GM18868 (cell line): Measurements from ENCODE around the gene ARMC3.
"Not testable (repeated sequence)": the region's sequence is repeated elsewhere in the genome, so short reads cannot be mapped to it uniquely, and the experiment has no call there.

ENCODE experiments used
- ATAC-seq: cut with Tn5 transposase; IDR thresholded peaks from one replicate; pipeline ENCODE4 v1.9.1; 2021; ENCODE audit warnings: mild to moderate bottlenecking, moderate library complexity; ENCODE audit not compliant: unreplicated experiment

ARMC3 gene

DNA sequence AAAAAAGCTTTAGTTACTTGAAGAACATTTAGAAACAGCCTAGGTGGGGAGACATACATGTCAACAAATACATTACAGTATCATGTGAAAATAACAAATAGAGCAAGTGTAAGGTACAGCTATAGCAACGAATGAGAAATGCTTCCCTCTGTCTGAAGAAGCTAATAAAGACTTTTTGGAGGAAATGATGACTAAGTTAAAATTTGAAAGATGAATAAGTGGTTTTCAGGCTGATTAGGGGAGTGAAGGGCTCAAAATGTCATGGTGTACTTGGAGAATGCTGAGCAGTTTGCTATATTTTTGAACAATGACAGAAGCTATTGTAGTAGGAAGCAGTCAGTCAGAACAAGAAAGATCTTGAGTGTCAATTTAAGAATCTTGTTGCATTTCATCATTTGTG lies 2.8 kb upstream of the ARMC3 start:
- no peak for ATAC-seq

DNA sequence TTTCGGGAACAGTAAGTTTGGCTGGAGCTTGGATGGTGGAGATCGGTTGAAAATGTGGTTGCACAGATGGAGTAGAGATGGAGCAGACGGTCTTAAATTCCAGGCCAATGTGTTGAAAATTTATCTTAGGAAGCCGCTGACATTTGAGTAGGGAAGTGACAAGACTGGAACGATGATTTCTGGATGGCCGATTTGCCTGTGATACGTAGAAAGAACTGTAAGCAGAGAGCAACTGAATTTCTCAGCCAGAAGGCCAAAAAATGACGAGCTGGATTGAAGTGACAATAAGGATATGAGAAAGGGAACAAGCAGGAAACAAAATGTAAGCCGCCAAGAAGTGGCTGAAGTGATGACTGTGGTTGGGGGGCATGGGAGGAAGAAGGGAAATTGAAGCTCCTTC lies 687 bp upstream of the ARMC3 start:
- no peak for ATAC-seq

DNA sequence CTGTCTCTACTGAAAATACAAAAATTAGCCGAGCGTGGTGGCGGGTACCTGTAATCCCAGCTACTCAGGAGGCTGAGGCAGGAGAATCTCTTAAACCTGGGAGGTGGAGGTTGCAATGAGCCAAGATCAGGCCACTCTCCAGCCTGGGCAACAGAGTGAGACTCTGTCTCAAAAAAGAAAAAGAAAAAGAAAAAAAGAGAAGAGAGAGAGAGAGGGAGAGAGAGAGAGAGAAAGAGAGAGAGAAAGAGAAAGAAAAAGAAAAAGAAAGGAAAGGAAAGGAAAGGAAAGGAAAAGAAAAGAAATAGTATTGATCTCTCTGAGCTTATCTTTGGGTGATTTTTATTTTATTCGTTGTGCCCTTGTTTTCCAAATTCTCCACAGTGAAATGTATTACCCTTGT lies 1.2 kb downstream of the ARMC3 start:
- not testable (repeated sequence) for ATAC-seq

DNA sequence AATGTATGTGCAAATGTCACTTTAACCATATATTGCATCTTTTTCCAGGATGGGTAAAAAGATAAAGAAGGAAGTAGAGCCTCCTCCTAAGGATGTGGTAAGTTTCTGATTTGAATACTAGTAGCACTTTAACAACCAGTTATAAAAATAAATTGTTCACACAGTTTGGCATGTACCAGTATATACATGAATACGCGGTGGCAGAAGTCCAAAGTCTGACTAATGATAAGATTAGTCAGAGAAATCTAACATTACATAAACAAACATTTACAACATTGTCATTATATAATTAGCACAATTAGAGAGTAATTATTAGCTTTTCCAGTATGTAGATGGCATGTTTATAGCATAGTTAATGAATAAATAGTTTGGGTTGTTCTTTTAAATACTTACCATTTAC lies 4.1 kb downstream of the ARMC3 start:
- no peak for ATAC-seq

DNA sequence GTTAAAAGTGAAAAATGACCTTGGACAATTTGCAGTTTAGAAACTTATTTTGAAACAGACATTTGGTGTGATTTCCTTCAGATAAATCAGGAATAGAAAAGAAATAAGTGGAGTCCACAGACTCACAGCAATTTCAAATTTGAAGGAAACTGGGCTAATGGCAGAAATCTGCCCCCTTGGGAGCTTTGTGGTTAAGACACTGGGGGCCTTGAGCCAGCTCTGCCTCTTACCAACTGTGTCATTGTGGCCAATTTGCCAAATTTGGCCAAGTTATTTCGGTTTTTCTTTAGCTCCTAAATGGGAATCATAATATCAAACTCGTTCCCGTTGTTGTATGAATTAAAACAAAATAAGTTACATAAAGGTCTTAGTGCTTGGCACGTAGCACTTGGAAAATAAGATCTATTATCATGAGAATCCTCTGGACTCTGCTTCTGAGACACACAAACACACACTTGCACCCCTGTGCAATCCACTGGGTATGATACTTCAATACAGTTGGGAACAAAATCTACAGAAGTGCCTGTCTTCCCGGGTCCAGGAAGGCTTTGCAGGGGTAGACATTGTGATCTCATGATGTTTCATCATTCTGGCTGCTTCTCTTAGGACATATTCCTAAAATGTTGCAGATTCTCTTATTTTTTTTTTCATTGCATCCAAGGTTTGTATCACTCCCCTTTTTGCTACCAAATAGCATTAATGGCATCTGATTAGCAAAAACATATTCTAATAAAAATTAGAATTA lies 4.9 kb downstream of the ARMC3 start:
- ATAC-seq, result no peak

DNA sequence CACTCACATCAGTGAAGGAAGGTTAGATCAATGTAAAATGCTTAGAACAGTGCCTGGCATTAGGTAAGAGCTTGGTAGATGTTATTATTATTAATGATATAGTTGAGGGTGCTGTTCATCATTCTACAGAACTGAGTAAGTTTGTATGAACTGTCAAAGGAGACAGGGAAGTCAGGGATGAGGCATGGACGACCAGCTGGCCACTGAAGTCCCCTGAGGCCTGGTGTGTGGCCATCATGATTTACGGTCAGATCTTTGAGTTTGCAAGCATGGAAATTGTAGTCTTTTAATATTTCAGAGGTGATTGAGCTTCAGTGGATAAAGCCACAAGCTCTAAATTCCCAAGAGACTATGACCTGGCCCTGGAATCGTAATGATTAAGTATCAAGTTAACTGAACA lies 6.9 kb downstream of the ARMC3 start:
- no peak for ATAC-seq

DNA sequence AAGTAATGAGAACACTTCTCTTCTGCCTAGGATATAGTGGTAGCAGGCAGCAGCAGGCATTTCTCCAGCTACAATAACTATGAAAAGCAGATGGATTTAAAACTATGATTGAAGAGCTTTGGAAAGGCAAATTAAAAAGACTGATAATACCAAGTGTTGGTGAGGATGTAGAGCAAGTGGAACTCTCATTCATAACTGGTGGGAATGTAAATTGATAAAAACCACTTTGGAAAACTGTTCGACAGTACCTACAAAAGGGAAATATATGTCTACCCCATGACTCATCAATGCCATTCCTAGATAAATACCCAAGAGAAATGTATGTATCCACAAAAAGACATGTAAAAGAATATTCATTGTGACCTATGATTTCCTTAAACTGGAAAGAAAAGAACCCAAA lies 14.6 kb downstream of the ARMC3 start:
- ATAC-seq, result no peak

DNA sequence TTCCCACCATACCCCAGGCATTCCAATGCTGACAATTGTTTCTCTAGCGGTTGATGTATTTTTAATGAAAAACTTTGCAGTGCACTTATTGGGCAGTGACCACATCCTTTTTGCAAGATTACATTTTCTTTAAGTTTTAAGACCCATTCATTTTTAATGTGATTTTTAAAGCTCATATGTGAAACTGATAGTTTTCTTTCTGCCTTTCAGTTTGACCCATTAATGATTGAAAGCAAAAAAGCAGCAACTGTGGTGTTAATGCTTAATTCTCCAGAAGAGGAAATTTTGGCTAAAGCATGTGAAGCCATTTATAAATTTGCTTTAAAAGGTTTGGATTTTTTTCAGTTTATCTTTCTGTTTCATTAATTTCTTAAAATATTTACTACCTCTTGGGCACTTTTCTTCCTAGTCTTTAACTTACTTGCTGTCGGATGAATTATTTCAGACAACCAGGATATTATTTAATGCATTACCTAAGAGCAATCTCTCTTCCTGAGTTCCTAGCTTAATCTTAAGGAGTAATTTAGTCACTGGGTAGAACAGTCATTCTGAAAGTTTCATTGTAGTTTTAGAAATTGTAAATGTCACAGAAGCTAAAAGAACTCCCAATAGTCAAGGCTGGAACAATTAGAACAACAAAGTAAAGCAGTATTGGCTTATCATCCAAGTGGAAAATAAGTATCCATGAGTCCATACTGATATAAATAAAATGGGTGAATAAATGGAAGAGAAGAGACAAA lies 18.3 kb downstream of the ARMC3 start:
- ATAC-seq, result no peak

DNA sequence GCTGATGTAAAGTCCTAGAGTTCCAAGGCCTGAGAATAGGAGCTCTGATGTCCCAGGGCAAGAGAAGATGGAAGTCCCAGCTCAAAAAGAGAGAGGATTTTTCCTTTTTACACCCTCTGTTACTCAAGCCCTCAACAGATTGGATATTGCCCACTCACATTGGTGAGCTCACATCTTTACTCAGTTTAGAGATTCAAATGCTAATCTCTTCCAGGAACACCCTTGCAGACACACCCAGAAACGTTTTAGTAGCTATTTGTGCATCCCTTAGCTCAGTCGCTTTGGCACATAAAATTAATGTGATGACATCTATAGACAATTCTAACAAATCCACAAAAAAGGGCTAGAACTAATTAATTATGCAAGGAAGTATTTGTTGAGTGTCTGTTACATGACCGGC lies 27.1 kb downstream of the ARMC3 start:
- ATAC-seq, result no peak

DNA sequence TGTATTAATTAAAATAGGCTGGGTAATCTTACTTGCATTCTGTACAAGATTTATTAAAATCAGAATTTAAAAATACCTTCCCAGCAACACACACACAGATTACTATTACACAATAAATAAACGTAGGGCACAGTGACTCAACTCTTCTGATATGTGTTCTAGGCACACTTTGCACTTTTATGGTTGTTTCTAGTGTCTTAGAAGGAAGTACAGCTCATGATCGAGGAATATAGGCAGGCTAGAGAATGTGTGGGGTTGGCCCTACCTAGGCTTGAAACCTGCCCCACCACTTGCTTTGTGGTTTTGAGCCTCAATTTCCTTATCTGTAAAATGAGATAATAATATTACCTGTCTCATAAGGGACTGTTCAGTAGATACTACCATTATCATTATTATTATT lies 30.5 kb downstream of the ARMC3 start:
- ATAC-seq, result no peak

DNA sequence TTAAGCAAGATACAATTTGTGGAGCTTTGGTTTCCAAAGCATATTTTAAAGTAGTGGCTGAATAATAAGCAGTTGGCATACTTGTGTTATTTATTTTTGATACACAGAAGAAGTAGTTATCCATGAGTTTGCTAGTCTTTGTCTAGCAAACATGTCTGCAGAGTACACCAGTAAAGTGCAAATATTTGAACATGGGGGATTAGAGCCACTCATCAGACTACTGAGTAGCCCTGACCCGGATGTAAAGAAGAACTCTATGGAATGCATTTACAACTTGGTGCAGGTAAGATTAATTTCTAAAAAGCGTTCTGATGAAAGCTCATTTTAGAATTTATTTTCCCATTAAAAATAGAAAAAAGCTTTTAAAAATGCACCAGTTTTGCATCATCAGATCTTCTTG lies 31.4 kb downstream of the ARMC3 start:
- no peak for ATAC-seq

DNA sequence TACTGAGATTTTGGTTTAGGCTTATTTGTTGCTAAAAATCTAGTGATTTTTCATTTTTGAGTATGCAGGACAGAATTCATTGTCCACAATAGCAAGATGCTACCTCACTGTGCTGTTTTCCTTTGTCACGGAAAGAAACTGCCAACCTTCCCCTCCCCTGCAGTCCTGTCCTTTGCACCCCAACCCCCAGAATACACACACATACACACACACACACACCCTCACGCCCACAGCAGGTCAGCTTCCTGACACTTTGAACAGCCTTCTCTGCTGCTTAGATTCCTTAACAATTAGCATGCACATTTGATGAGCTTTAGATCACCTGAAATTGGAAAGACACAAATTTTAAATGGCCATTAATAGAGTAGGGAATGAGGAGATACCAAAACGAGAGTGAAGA lies 32.1 kb downstream of the ARMC3 start:
- ATAC-seq, result no peak

DNA sequence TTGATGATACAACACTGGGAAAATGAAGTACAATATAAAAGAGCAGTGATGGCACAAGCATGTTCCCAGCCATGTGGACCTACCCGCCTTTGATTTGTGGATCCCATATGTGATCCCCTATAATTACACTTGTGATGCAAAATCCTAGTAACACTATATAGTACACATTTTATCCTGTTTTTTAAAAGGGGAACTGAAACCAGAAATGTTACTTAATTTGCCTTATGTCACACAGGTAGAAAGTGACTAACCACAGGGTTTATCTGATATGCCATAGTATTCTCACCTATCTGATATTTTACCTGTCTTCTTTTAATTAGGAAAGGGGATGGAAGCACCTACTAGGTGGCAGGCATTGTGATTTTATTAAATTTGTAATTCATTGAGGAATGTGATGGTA lies 35.0 kb downstream of the ARMC3 start:
- ATAC-seq, result peak; percentile 72

DNA sequence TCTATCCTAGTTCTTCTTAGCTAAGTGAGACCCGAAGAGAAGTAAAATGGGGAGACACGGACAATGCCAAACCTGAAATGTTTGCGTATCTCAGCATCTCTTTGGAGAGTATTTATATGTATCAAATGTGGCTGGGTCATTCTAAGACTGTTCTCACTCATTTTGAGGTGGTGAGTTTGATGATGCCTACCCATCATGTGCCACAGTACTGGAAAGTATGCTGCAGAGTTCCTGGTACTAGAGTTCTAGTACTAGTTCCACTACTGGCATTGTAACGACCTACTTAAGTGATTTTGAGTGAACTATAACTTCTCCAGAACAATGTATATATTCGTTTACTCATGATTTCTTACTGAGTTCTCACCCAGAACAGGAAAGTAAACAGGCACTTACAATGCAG lies 41.9 kb downstream of the ARMC3 start:
- no peak for ATAC-seq

DNA sequence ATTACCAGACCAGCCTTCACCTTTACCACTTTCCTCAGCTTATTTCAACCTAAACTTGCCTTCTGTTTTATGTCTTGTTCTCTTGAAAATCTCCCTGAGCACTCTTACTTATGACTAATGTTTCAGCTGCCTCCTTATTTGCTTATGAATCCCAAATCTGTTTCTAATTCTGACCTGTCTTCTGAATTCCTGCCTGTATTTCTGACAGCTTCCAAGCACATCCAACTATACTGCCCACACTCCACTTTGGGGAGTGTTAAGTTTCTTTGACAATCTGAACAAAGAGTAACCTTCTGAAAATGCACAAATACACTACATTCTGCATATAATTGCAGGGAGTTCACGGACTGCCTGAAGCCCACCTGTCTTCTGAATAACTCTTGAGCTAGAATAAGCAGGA lies 48.7 kb downstream of the ARMC3 start:
- ATAC-seq, result no peak

DNA sequence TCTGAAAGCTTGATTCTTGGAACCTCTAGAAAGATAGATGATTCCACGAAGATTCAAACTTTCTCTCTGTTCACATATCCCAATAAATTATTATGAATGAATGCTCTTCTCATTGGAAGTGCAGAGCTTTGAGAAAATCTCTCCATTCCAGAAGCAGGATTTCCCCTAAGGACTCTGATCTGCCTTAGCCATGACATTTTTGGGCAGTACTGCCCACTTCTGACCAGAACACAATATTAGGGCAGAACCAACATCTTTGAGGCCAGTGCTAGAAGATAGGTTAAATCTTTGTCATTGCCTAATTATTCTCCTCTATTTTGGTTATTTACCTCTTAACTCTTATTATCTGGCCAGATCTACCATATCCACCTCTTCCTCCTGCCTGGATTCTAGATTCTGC lies 49.9 kb downstream of the ARMC3 start:
- ATAC-seq, result no peak

DNA sequence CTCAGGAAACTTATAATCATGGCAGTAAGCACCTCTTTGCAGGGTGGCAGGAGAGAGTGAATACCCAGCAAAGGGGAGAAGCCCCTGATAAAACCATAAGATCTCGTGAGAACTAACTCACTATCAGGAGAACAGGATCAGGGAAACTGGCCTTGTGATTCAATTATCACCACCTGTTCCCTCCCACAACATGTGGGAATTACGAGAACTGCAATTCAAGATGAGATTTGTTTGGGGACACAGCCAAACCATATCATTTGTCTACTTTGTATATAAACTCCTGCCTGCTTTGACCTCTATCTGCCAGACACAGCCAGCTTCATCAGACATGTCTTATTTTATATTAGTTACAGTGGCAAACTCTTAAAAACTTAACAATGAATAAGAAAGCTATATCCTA lies 50.4 kb downstream of the ARMC3 start:
- ATAC-seq, result no peak

DNA sequence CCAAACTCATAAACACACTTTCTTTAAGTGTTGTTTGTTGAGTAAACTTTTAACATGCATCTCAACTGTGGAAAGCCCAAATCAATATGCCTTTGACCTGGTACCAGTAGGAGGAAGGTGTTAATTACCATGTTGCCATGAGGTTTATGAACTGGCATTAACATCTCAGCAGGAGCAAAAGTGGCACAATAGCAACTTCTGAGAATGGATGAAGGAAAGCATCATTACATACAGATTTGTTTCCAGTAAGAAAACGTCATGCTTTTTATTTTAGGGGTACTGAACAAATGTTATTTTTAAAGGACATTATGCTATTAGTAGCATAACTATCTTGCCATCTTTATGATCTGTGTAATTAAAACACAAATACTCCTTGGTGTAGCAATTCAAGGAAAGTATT lies 51.1 kb downstream of the ARMC3 start:
- ATAC-seq, result no peak

DNA sequence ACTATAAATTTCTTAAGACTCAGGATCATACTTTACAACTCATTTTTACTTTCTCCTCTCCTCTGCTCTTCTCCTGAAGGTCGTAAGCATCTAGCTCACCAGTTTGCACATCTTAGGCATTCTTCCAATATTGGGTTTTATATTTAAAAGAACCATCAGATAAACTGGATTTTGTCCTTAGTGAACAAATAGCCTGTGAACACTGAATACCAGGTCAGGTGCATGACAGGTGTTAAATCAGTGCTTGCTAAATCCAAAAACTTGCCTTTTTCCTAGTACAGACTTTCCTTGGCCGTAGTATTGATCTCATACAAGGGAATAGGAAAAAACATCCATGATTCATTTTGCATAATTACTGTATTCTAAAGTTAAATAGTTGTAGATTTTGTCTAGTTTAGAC lies 53.0 kb downstream of the ARMC3 start:
- no peak for ATAC-seq

DNA sequence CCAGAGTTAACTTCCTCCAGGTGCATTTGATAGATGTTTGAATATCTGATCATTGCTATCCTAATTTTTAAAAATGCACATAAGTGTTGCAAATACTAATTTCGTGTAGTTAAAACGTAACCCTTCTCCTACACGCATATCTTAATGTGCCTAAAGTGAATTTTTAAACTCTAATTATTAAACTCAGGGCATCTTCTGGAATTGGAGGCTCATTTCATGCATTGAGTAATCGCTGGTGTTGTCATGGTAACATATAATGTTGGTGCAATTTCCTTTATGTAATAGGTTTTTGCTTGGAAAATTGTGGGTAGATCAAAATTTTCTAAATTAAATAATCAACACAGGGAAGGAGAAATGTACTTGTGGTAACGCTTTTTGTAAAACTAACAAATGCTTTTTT lies 56.2 kb downstream of the ARMC3 start:
- no peak for ATAC-seq

DNA sequence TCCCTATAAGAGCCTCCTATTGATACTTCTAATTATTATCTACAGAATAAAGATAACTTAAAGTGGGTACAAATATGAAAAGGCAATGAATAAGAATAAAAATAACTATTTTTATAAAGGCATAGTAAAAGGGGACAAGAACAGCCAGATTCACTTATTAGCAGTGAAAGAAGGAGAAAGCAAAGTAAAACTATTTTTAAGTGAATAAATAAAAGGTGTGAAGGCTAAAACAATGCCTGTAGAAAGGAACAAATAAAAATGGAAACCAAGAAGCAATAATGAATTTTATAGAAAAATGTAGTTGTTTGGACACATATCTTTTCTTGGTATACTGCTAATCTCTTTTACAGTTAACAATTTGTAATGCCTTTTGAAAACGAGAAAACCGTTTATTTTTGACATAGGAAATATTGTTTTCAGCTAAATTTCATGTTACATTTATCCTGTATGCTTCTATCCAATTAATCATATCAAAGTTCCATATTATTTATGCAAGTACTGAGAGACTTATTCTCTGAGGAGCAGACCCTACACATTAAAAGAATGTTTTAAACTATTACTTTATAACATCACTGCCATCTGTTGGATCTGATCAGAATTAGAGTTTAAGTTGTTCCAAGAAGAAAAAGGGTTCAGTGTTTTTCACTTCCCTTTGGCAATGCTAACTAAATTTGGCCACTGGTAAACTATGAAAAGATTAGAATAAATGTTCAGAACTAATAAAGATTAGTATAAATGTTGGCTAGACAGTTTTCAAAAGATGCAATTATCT lies 59.1 kb downstream of the ARMC3 start:
- ATAC-seq, result peak; percentile 59
